Measurements from ENCODE around the gene MALAT1.
A peak's percentile ranks its signal among the peaks of the same experiment; 100 is the strongest.

The MALAT1 gene

GRCh38 chr11:65547446-65548125 is 48.7 kb downstream of the MALAT1 start:
- ATAC-seq, result no peak

GRCh38 chr11:65548395-65548794 is 49.5 kb downstream of the MALAT1 start:
- no peak for ATAC-seq
- TF ChIP-seq ZNF70 (CRISPR knock-in tag; IDR thresholded peaks at IDR 0.05) (no peak), TCF4 (CRISPR knock-in tag; IDR thresholded peaks at IDR 0.05; ENCODE audit: borderline replicate concordance) (no peak), ISL1 (CRISPR knock-in tag; IDR thresholded peaks at IDR 0.05) (no peak), SNAI2 (CRISPR knock-in tag; IDR thresholded peaks at IDR 0.05) (no peak)

More at GRCh38 chr11:65547446-65548125, 48.7 kb downstream of the MALAT1 start:
- TF ChIP-seq TOX (CRISPR knock-in tag; IDR thresholded peaks at IDR 0.05; ENCODE audit: borderline replicate concordance) (no peak), TCF4 (CRISPR knock-in tag; IDR thresholded peaks at IDR 0.05; ENCODE audit: borderline replicate concordance) (no peak), ZC3H10 (CRISPR knock-in tag; IDR thresholded peaks at IDR 0.05) (no peak), PATZ1 (CRISPR knock-in tag; IDR thresholded peaks at IDR 0.05; ENCODE audit: borderline replicate concordance) (no peak), GLIS3 (CRISPR knock-in tag; IDR thresholded peaks at IDR 0.05) (no peak), OSR1 (CRISPR knock-in tag; IDR thresholded peaks at IDR 0.05) (no peak), ZNF565 (CRISPR knock-in tag; conservative IDR thresholded peaks at IDR 0.05; ENCODE audit: low read depth) (no peak), ISL1 (CRISPR knock-in tag; IDR thresholded peaks at IDR 0.05) (no peak), RARB (CRISPR knock-in tag; IDR thresholded peaks at IDR 0.05) (no peak), ESRRG (CRISPR knock-in tag; IDR thresholded peaks at IDR 0.05) (no peak), ZFP30 (CRISPR knock-in tag; IDR thresholded peaks at IDR 0.05) (no peak), ZFP3 (CRISPR knock-in tag; IDR thresholded peaks at IDR 0.05) (no peak), PPARA (CRISPR knock-in tag; IDR thresholded peaks at IDR 0.05; ENCODE audit: borderline replicate concordance) (no peak)

GRCh38 chr11:65549096-65549495 is 50.3 kb downstream of the MALAT1 start:
- ATAC-seq, result no peak
- TF ChIP-seq ZNF8 (CRISPR knock-in tag; IDR thresholded peaks at IDR 0.05) (no peak), ZNF565 (CRISPR knock-in tag; conservative IDR thresholded peaks at IDR 0.05; ENCODE audit: low read depth) (no peak), ISL1 (CRISPR knock-in tag; IDR thresholded peaks at IDR 0.05) (no peak), PPARA (CRISPR knock-in tag; IDR thresholded peaks at IDR 0.05; ENCODE audit: borderline replicate concordance) (no peak), BACH2 (CRISPR knock-in tag; IDR thresholded peaks at IDR 0.05; ENCODE audit: borderline replicate concordance) (no peak), ESRRG (CRISPR knock-in tag; IDR thresholded peaks at IDR 0.05) (no peak), TSHZ2 (CRISPR knock-in tag; IDR thresholded peaks at IDR 0.05) (no peak), ZNF70 (CRISPR knock-in tag; IDR thresholded peaks at IDR 0.05) (no peak), ZFP30 (CRISPR knock-in tag; IDR thresholded peaks at IDR 0.05) (no peak), ZFP3 (CRISPR knock-in tag; IDR thresholded peaks at IDR 0.05) (no peak), TOX (CRISPR knock-in tag; IDR thresholded peaks at IDR 0.05; ENCODE audit: borderline replicate concordance) (no peak)

GRCh38 chr11:65551572-65552387 is 52.9 kb downstream of the MALAT1 start:
- peak; percentile 35 for ATAC-seq

More at GRCh38 chr11:65551572-65552387, 52.9 kb downstream of the MALAT1 start:
- no peak for TF ChIP-seq POU6F1 (CRISPR knock-in tag; IDR thresholded peaks at IDR 0.05; ENCODE audit: borderline replicate concordance, low read depth)
- TF ChIP-seq ZNF70 (CRISPR knock-in tag; IDR thresholded peaks at IDR 0.05), result no peak
- peak; percentile 86; the same call in 1 of the 2 replicates for TF ChIP-seq SNAI2 (CRISPR knock-in tag; IDR thresholded peaks at IDR 0.05)
- TF ChIP-seq CREB5 (CRISPR knock-in tag; IDR thresholded peaks at IDR 0.05; ENCODE audit: low read depth), result no peak
- no peak for TF ChIP-seq ZFP30 (CRISPR knock-in tag; IDR thresholded peaks at IDR 0.05)

All from SK-N-SH treated with all-trans-retinoic acid at 6 μM for 48 hours (cell line).